ENCODE results near the gene DCANP1.

DNA sequence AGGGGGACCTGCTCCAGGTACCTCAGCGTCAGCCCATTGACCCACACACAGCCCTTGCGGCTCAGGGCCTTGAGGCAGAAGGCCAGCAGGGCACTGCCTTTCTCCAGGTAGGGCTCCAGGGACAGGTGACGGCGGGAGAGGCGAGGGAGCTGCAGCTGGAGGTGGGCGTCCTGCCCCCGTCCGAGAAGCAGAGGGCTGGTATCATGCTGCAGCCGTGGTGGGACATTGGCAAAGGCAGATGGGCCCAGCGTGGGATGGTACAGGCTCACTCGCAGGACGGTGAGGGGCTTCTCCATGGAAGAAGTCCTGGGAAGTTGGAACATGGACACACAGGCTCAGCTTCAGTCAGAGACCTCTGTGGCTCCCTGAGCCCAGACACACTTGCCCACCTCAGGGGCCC is 2.5 kb upstream of the DCANP1 start:
- TF ChIP-seq, protein P1, sequence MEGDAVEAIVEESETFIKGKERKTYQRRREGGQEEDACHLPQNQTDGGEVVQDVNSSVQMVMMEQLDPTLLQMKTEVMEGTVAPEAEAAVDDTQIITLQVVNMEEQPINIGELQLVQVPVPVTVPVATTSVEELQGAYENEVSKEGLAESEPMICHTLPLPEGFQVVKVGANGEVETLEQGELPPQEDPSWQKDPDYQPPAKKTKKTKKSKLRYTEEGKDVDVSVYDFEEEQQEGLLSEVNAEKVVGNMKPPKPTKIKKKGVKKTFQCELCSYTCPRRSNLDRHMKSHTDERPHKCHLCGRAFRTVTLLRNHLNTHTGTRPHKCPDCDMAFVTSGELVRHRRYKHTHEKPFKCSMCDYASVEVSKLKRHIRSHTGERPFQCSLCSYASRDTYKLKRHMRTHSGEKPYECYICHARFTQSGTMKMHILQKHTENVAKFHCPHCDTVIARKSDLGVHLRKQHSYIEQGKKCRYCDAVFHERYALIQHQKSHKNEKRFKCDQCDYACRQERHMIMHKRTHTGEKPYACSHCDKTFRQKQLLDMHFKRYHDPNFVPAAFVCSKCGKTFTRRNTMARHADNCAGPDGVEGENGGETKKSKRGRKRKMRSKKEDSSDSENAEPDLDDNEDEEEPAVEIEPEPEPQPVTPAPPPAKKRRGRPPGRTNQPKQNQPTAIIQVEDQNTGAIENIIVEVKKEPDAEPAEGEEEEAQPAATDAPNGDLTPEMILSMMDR (IDR thresholded peaks at IDR 0.05) = no peak
- TF ChIP-seq EP300 (IDR thresholded peaks at IDR 0.05) = no peak

All from esophagus muscularis mucosa (tissue), 3 donors.